GM19351 (cell line): Measurements from ENCODE around the gene SORCS3.

Experiments
- ATAC-seq: cut with Tn5 transposase; IDR thresholded peaks from one replicate; pipeline ENCODE4 v1.9.1; 2021; ENCODE audit warnings: mild to moderate bottlenecking, moderate library complexity; ENCODE audit not compliant: unreplicated experiment

Gene SORCS3

GRCh38 chr10:105243381-105243780 is 602.3 kb downstream of the SORCS3 start:
- ATAC-seq, result no peak

- no peak for ATAC-seq
Measured at GRCh38 chr10:105243825-105244224, 602.7 kb downstream of the SORCS3 start.

DNA sequence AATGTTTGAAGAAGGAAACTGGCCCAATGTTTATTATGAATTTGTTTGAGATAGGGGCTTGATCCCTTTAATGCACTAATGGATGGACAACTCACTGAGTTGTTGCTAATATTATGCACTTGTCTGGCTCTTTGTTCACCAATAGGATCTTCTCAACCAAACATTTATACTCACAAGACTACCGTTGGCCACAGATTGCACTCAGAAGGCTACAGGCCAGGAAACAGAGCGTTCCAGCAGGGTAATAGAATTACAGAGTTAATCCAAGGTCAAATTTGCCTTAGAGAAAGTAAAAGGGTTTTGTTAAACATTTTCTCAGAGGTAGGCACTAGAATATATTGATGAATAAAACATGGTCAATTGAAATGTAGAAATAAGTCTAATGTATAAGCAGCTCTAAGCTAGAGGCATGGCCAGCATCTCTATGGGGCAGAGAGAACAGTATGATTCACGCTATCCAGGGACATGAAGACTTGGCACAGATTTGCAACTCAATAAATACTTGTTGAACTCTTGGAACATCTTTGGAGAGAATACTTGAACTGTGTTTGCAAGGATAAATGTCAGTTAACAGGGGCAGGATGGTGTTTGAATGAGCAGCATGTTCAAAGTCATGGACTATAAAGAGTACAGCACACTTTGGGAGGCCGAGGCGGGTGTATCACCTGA is 606.9 kb downstream of the SORCS3 start:
- ATAC-seq, result no peak

- ATAC-seq, result no peak
Measured at GRCh38 chr10:105252911-105253310, 611.8 kb downstream of the SORCS3 start.

DNA sequence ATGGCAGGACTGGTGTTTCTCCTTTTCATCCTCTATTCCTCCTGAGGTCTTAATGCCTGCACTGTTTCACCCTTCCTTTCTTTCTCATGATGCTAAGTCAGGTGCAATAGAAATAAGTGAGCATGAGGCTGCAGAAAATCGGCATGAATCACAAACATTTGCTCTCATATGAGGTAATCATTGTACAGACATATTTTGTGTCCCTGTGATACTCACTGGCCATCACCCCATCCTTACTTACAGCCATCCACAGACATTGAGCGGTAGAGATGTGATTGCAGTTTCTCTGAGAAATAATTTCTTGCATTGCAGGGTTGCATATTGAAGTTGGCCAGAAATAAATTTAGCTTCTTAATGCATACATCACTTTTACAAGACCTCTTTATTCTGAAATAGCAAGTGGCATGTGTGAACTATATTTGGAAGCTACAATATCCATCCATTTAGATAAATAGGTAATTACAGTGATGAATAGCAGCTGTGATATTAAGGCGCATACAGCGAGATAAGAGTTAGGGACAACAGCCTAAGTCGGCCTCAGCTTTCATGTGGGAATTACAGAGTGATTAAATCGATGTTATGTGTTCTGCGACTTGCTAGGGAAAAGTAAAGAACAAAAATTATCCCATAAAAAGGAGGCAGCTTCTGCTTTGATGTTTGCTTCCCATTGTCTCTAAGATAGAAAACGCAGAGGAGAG is 612.6 kb downstream of the SORCS3 start:
- ATAC-seq, result no peak

DNA sequence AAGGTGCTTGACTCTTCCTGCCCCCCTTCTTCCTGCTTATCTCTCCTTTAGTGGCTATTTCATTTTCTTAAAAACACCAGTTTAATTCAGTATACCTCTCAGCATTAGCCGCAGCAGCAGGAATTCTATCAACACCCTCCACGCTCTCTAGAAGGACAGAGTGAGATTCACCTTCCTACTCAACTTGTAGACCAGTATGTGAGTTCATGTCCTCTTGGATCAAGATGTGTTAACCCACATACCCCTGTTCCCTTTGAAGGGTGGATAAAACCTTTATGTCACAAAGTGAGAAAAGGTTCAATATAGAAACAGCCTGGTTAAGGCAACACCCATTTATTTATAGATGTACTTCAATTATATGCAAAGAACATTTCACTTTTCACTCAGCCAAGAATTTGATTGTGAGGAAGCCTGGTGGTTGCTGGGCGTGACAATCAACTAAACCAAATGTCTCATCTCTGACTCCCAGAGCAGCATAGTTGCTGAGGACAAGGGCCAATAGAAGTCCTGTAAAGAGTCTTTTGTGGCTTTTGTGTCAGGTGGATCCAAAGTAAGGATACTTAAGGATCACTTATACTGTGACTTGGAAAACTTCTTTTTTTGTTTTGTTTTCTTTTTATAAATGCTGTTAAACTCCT is 617.1 kb downstream of the SORCS3 start:
- no peak for ATAC-seq

GRCh38 chr10:105258674-105259065 is 617.6 kb downstream of the SORCS3 start:
- ATAC-seq, result no peak

DNA sequence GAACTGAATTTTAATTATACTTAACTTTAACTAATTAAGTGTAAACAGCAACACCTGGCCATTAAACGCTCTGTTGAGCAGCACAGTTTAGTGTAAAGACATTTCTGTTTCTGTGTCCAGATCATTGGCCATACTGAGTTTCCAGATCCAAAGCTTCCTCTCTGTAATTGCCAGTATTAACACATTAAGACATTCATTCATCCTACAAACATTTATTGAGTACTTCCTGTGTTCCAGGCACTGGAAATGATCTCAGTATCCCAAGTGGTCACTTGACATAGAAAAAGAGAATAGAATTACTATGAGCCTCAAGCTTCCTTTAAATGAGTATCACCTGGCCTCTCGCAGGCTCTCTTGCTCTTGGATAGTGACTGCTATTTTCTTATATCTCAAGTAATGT is 618.1 kb downstream of the SORCS3 start:
- ATAC-seq, result no peak

DNA sequence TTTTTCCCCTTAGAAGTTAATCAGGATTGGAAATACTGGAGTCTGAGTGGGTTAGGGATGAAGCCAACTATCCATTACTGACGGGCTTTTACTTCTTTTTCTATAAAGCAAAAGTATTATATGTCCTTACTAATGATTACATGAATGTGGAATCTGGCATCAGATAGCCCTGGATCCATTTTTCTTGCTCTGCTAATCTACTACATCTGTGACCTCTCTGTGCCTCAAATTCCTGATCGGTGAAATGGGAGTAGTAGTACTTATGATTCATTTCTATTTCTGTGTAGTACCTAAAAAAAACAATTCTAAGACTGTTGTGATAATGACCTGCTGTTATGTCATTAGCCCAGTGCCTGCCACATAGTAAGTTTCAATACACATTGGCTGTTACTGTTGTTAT is 621.6 kb downstream of the SORCS3 start:
- ATAC-seq, result no peak

GRCh38 chr10:105266966-105267539 is 626.0 kb downstream of the SORCS3 start:
- no peak for ATAC-seq

- ATAC-seq, result no peak
Measured at GRCh38 chr10:105268961-105269360, 627.9 kb downstream of the SORCS3 start.

- no peak for ATAC-seq
Measured at GRCh38 chr10:105269689-105270088, 628.6 kb downstream of the SORCS3 start.

DNA sequence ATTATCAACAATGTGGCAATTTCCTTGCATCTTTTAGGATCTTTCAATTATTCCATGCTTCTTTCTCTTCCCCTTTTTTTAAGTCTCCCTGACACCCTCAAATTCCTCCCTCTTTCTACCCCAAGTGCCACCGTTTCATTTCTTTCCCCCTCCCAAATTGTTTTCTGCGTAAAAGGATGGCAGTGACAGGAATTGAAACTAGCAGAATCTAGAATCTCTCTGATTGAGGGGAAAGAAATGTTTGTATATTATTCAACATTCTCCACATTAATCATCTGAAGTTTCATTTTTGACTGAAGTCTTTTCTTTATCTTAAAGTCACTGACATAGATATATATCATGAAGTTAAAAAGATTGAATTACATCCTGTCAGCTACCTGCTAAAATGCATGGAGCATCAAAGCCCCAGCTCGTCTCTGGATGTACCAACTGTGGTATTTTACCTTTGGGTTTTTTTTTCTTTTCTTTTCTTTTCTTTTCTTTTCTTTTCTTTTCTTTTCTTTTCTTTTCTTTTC is 633.5 kb downstream of the SORCS3 start:
- ATAC-seq, result no peak

DNA sequence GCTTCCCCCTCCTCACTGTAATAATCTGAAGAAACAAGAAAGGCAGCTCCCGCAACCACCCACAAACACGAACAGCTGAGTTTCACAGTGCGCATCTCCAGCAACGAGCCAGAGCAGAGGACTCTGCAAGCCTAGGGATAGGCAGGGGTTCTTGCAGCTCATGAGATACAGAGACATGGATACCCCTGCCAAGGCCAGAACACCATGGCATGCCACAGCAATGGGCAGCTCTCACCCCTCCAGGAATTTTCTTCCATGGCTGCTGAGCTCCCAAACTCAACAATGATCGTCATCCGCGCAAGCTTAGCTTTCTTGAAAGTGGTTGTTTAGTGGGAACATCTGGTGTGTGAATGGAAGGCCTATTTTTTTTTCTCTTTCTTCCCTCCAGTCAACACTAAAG is 637.3 kb downstream of the SORCS3 start:
- ATAC-seq, result no peak

- ATAC-seq, result no peak
Measured at GRCh38 chr10:105279101-105279500, 638.0 kb downstream of the SORCS3 start.

- no peak for ATAC-seq
Measured at GRCh38 chr10:105280895-105281294, 639.8 kb downstream of the SORCS3 start.

GRCh38 chr10:105284476-105285215 is 643.6 kb downstream of the SORCS3 start:
- no peak for ATAC-seq

GRCh38 chr10:105288026-105288425 is 646.9 kb downstream of the SORCS3 start:
- no peak for ATAC-seq

- no peak for ATAC-seq
Measured at GRCh38 chr10:105288613-105289012, 647.5 kb downstream of the SORCS3 start.

- no peak for ATAC-seq
Measured at GRCh38 chr10:105291571-105291970, 650.5 kb downstream of the SORCS3 start.

GRCh38 chr10:105292236-105292635 is 651.1 kb downstream of the SORCS3 start:
- ATAC-seq, result no peak
